CD4-positive, alpha-beta T cell treated with Interleukin-2 at 100 ng/mL for 4 hours (primary cell): Measurements from ENCODE around the gene AJM1.
"Not testable (repeated sequence)": the region's sequence is repeated elsewhere in the genome, so short reads cannot be mapped to it uniquely, and the experiment has no call there.

Experiments
- DNase-seq: peaks from one replicate; pipeline ENCODE4 v3.0.0-alpha.2; 2020; ENCODE audit warnings: low spot score

The AJM1 gene

DNA sequence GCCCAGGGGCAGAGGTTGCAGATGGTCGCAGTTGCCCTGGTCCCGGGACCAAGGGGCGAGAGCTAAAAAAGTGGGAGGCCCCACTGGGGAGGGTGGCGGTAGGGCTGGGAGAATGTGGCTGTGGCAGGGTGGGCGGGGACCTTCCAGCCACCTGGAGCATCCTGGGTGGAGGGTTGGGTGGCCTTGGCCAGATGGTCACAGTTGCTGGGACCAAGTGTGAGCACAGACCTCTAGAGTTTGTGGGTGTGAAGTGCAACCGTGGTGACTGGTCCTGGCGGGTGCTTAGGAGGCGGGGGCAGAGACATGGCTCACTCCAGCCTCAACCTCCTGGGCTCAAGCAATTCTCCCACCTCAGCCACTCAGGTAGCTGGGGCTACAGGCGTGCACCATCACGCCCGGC lies 38.4 kb downstream of the AJM1 start:
- no peak for DNase-seq

DNA sequence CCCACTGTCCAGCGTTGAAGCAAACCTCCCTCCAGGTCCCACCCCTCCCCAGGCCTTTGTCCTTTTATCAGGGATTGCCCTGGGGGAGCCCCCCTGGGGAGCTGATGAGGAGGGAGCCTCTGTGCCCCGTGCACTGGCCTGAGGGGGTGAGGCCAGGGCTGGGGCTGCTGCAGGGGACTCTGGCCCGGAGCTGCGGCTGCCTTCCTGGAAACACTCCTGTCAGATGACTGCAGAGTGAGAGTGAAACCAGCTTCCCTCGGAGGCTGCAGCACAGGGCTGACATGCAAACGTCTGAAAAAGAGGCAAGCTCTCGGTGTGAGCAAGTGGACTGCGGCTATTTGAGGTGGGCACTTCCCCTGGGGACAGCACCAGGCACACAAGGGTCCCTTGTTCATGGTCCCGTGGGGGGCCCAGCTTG lies 39.4 kb downstream of the AJM1 start:
- DNase-seq: peak; percentile 54

DNA sequence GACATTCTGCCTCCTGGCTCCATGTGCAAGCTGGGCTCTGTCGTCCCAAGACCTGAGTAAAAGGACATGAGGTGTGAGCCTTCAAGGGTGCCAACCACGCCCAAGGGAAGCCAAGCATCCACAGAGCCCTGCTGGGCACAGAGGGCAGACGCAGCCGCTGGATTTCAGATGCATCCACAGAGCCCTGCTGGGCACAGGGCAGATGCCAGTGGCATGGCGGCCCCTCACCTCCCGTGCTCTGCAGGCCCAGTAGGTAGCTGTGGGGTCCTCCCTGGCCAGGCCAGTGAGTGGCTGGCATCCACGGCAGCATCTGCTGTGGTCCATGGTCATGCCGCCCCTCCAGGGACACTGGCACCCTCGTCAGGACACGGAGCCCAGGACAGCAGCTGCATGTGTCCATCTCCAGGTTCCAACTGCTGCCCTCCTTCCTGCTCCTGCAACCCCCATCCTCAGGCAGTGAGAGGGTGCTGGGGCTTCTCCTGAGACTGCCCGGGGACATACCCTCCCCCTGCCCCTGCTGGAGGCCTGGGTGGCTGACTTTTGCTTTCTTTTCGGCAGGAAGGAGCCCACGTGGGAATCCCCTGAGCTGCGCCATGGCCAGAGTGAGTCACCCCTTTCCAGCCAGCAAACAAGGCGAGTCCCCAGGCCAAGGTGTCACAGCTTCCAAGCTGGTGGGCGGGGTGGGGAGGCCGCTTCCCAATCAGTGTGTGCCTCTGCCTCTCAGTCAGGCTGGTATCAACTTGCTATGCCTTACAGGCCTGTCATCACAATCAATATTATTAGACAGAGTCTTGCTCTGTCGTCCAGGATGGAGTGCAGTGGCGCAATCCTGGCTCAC lies 40.0 kb downstream of the AJM1 start:
- peak; percentile 93 for DNase-seq

DNA sequence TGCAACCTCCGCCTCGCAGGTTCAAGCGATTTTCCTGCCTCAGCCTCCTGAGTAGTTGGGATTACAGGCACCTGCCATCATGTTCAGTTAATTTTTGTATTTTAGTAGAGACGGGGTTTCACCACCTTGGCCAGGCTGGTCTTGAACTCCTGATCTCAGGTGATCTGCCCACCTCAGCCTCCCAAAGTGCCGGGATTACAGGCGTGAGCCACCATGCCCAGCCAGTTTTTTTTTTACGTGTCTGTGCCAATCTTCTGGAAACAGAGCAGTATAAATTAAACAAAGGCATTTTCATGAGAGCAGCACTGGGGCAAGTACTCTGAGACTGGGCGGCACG lies 40.6 kb downstream of the AJM1 start:
- not testable (repeated sequence) for DNase-seq

DNA sequence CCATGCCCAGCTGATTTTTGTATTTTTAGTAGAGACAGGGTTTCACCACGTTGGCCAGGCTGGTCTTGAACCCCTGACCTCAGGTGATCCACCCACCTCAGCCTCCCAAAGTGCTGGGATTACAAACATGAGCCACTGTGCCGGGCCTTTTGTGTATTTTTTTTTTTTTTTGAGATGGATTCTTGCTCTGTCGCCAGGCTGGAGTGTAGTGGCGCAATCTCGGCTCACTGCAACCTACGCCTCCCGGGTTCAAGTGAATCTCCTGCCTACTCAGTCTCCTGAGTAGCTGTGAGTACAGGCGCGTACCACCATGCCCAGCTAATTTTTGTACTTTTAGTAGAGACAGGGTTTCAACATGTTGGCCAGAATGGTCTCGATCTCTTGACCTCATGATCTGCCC lies 41.4 kb downstream of the AJM1 start:
- DNase-seq: not testable (repeated sequence)

DNA sequence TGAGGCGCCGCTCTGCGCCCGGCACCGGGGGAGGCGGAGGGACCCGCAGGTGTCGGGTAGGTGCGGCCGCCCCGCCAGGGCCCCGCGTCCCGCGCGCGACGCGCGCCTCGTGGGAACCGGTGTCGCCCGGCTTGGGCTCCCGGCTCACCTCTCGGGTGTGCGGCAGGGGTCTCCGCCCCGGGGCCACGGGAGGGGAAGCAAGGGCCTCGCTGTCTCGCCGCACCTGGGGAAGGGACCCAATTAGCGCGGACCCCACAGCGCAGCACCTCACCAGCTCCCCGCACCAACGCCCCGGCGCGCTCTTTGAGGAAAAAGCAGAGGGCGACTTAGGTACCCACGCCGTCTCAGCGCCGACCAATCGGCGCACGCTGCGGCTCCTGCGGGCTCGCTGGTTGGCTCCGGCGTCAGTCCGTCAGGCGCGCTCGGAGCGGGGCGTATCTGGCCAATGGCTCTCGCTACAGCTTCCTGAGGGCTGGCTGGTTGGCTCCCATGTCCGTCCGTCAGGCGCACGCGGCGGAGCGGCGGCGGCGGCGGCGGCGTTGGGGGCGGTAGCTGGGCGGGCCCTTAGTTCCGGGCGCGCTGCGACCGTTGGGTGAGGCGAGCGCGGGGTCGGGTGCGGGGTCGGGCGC lies 43.8 kb downstream of the AJM1 start, which contains the start of gene TRAF2:
TSS of gene TRAF2 (plus strand) at position 567 of the 629 bp plus-strand sequence. CDS start 12,225 bp downstream, outside the sequence.
- peak; percentile 99 for DNase-seq

DNA sequence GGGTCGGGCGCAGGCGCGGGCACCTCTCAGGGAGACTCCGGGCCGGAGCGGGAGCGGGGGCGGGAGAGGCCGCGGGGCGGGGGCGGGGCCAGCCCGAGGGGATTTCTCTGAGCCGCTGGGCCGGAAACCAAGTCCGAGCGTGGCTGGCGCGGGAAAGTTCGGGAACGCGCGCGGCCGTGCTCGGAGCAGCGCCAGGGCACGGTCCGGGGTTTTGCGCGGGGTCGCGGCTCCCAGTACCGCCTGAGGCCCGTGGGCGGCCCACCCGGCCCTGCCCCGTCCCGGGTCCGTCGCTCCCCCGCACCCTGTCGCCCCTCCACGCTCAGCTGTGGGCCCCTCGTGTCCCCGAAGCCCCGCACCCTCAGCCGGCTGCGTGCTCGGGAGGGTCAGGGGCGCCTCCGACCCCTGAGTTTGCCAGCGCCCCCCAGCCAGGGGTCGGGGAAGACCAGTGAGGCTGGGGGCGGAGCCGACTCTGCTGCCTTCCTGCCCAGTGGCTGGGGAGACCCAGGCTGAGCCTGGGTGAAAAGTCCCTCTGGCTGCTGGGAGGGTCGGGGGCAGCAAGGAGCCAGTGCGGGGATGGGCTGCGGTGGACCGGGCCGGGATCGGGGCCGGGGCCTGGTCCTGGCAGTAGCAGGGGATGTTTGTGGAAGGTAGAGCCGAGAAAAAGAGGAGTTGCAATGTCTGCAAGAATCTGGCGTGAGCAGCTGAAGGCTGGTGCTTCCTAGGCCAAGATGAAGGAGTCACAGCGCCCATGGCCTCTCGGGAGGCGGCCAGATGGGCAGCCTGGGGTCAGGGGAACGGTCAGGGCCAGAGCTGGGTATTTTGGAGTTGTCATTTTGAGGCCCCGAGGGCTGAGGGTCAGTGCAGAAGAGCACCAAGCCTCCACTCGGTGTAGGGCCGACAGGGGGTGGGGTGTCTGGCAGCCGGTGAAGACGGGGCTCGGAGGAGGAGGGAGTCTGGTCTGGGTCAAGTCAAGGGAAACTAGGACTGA lies 44.6 kb downstream of the AJM1 start:
- peak; percentile 5 for DNase-seq

DNA sequence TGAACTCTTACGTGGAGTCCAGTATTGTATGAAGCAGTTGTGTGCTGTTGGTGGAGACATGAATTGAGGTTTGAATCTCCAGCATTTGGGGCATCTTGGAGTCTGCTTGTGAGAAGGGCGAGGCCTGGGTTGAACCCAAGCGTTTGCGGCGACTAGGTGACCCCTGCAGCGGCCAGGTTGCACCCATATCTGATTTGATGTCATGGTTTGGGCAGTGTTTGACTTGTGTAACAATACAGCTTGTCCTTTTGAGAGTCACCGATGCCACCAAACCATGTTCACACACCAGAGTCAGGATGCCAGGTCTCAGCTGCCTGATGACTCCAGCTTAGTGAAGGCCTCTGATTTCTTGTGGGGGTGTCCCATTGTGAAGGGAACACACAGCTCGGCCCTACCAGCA lies 46.2 kb downstream of the AJM1 start:
- no peak for DNase-seq

DNA sequence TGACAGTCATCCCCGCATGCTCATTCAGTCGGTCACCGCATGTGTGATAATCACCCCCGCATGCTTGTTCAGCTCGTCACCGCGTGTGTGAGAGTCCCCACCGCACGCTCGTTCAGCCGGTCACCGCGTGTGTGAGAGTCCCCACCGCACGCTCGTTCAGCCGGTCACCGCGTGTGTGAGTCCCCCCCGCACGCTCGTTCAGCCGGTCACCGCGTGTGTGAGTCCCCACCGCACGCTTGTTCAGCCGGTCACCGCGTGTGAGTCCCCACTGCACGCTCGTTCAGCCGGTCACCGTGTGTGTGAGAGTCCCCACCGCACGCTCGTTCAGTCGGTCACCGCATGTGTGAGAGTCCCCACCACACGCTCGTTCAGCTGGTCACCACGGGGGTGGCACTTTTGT lies 47.6 kb downstream of the AJM1 start:
- no peak for DNase-seq

DNA sequence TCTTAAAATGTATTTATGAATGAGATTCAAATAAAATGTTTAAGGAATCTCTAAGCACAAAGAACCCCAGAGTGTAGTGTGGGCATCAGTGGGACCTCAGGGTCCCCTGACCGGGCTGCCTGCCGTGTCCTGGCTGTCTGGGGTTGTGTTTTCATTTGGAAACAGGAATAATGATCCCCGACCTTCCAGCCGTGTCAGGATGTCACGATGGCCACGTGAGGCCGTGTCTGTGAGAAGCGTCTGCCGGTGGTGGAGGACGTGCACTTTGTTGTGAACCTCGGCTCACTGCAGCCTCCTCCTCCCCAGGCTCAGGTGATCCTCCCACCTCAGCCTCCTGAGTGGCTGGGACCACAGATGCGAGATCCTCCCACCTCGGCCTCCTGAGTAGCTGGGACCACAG lies 48.4 kb downstream of the AJM1 start:
- DNase-seq: no peak
